CD4-positive, alpha-beta T cell (primary cell): ENCODE data around the gene TSSK2. TPM values are rescaled to one million over a fixed set of nuclear protein-coding genes. Genes with fewer than 3 reads are reported as not detected.
A peak's percentile ranks its signal among the peaks of the same experiment; 100 is the strongest.

ENCODE experiments used
- ATAC-seq: fragments of 200-7000 bp; cut with Tn5 transposase; one replicate; pipeline ENCODE4 v1.10.0; 2022; ENCODE audit warnings: mild to moderate bottlenecking; ENCODE audit not compliant: poor library complexity
- CTCF ChIA-PET: fragments of 350-600 bp; sonication (Branson Sonifier 250); formaldehyde crosslinking; loops from one replicate; lab custom pipeline; 2021; ENCODE audit warnings: antibody characterized with exemption, inconsistent platforms; lab: Charles Lee
- POLR2A ChIA-PET: fragments of 350-600 bp; sonication (Branson Sonifier 250); formaldehyde crosslinking; loops from one replicate; lab custom pipeline; 2021; ENCODE audit warnings: antibody characterized with exemption, inconsistent platforms; lab: Charles Lee
- DNase-seq, 14 experiments: peaks; one replicate each; pipeline ENCODE4 v3.0.0-alpha.2; 2013 to 2020; ENCODE audit warnings: mixed read lengths in 2 of 14
- H3K27ac ChIP-seq, 2 donors: one replicate each; pipeline versions ENCODE4 v1.5.1 to v1.7.0; 2013; ENCODE audit warnings: low read length in 2 of 2, low read depth in 1 of 2, mild to moderate bottlenecking in 1 of 2
- H3K27me3 ChIP-seq, 2 experiments: 1 replicate in 1 of 2; 2 replicates in 1 of 2; pipeline versions ENCODE4 v1.6.1 to v1.7.0; 2013; ENCODE audit warnings: low read length in 2 of 2, control low read depth in 1 of 2, mild to moderate bottlenecking in 1 of 2, moderate library complexity in 1 of 2; ENCODE audit not compliant: insufficient read depth in 2 of 2, control insufficient read depth in 1 of 2
- H3K36me3 ChIP-seq: one replicate; pipeline ENCODE4 v1.6.1; 2013; ENCODE audit warnings: low read length, control low read depth; ENCODE audit not compliant: insufficient read depth
- H3K4me1 ChIP-seq: one replicate; pipeline ENCODE4 v1.6.1; 2013; ENCODE audit warnings: low read length, control low read depth; ENCODE audit not compliant: insufficient read depth
- H3K4me3 ChIP-seq: one replicate; pipeline ENCODE4 v1.5.1; 2013; ENCODE audit warnings: mild to moderate bottlenecking, low read length, moderate library complexity
- H3K9me3 ChIP-seq, 2 experiments: 1 replicate in 1 of 2; 2 replicates in 1 of 2; pipeline versions ENCODE4 v1.6.1 to v1.7.0; 2013; ENCODE audit warnings: low read length in 2 of 2, mild to moderate bottlenecking in 2 of 2, control low read depth in 1 of 2, moderate library complexity in 1 of 2; ENCODE audit not compliant: control insufficient read depth in 1 of 2, insufficient read depth in 1 of 2
- H3K27ac Mint-ChIP-seq: one replicate; pipeline ENCODE4 v1.8.0; 2020; ENCODE audit warnings: mixed read lengths
- H3K27me3 Mint-ChIP-seq: one replicate; pipeline ENCODE4 v1.8.0; 2021; ENCODE audit warnings: mixed read lengths
- H3K36me3 Mint-ChIP-seq: one replicate; pipeline ENCODE4 v1.8.0; 2021; ENCODE audit warnings: low read depth, mixed read lengths
- H3K4me1 Mint-ChIP-seq: one replicate; pipeline ENCODE4 v1.8.0; 2021; ENCODE audit warnings: low read depth, mixed read lengths
- H3K4me3 Mint-ChIP-seq: one replicate; pipeline ENCODE4 v1.8.0; 2020; ENCODE audit warnings: mild to moderate bottlenecking, mixed read lengths
- H3K9me3 Mint-ChIP-seq: one replicate; pipeline ENCODE4 v1.8.0; 2020; ENCODE audit warnings: mixed read lengths
- CTCF ChIP-seq: fragments of 200-600 bp; IDR thresholded peaks from one replicate; pipeline ENCODE4 v1.8.0; 2022; ENCODE audit warnings: antibody characterized with exemption, mild to moderate bottlenecking
- intact Hi-C, 2 experiments: fragments of 100-400 bp; cut with DNase I in 1 of 2; cut with micrococcal nuclease in 1 of 2; formaldehyde crosslinking; loops; one replicate each; pipeline versions ENCODE4 v1.15.1 to v1.9.0; 2023 to 2025; cut with DNase I, micrococcal nuclease
- total RNA-seq, 174 experiments: library from RNA in 2 of 174; stranded (reverse) in 2 of 174; gene quantifications; one replicate each; pipeline ENCODE4 v1.2.3 and lab custom pipeline; 2021 to 2026

TSSK2 gene
- total RNA-seq, 2 experiments from 2014 or later, result 0.31 TPM; not detected in 1

GRCh38 chr22:19086417-19086816 is 44.7 kb upstream of the TSSK2 start:
- H3K4me3 Mint-ChIP-seq, result no peak overlapping the region
- intact Hi-C loops, result no loop called here
- ChIA-PET POLR2A (no interaction called here), CTCF (no interaction called here)
- no peak overlapping the region for H3K27ac ChIP-seq
- peaks cover 46% of the 10 kb centered on the region for H3K36me3 Mint-ChIP-seq
- H3K27me3 Mint-ChIP-seq, result no peaks in the 10 kb centered on the region
- no peaks in the 10 kb centered on the region for H3K9me3 ChIP-seq
- peaks cover 11% of the 10 kb centered on the region for H3K4me1 ChIP-seq
- no peaks in the 10 kb centered on the region for H3K27me3 ChIP-seq
- no peaks in the 10 kb centered on the region for H3K9me3 Mint-ChIP-seq
- ATAC-seq (no peak), DNase-seq (peak in 2 of 14 experiments; percentile 22 to 44)
- no peak overlapping the region for H3K27ac Mint-ChIP-seq
- H3K4me1 Mint-ChIP-seq, result peaks cover 21% of the 10 kb centered on the region
- no peak for TF ChIP-seq CTCF
- peaks cover 47% of the 10 kb centered on the region for H3K36me3 ChIP-seq
- no peak overlapping the region for H3K4me3 ChIP-seq

- peaks cover 44% of the 10 kb centered on the region for H3K36me3 ChIP-seq
- peak in 2 of 14 experiments; percentile 25 to 36 for DNase-seq
- H3K27ac Mint-ChIP-seq, result no peak overlapping the region
- H3K27me3 Mint-ChIP-seq, result no peaks in the 10 kb centered on the region
- TF ChIP-seq CTCF, result no peak
- ChIA-PET POLR2A (no interaction called here), CTCF (no interaction called here)
- intact Hi-C loops, result no loop called here
- peaks cover 11% of the 10 kb centered on the region for H3K4me1 ChIP-seq
- no peak overlapping the region for H3K4me3 ChIP-seq
- H3K4me1 Mint-ChIP-seq, result peaks cover 21% of the 10 kb centered on the region
- H3K9me3 Mint-ChIP-seq, result no peaks in the 10 kb centered on the region
- no peak overlapping the region for H3K27ac ChIP-seq
- ATAC-seq, result no peak
- no peaks in the 10 kb centered on the region for H3K27me3 ChIP-seq
- peaks cover 42% of the 10 kb centered on the region for H3K36me3 Mint-ChIP-seq
- H3K4me3 Mint-ChIP-seq, result no peak overlapping the region
- H3K9me3 ChIP-seq, result no peaks in the 10 kb centered on the region
Observed at GRCh38 chr22:19086896-19087295, 44.2 kb upstream of the TSSK2 start.

GRCh38 chr22:19088866-19089595 is 42.1 kb upstream of the TSSK2 start:
- Mint-ChIP-seq H3K4me3 (no peak overlapping the region), H3K36me3 (peaks cover 52% of the 10 kb centered on the region), H3K27me3 (no peaks in the 10 kb centered on the region), H3K27ac (no peak overlapping the region), H3K9me3 (no peaks in the 10 kb centered on the region), H3K4me1 (peaks cover 27% of the 10 kb centered on the region)
- ATAC-seq, result no peak
- intact Hi-C loops, result no loop called here
- no peak for TF ChIP-seq CTCF
- no peak for DNase-seq
- H3K27me3 ChIP-seq, result no peaks in the 10 kb centered on the region
- no peak overlapping the region for H3K27ac ChIP-seq
- H3K4me1 ChIP-seq, result peaks cover 11% of the 10 kb centered on the region
- peaks cover 39% of the 10 kb centered on the region for H3K36me3 ChIP-seq
- H3K4me3 ChIP-seq, result no peak overlapping the region
- CTCF ChIA-PET, result no interaction called here
- POLR2A ChIA-PET, result no interaction called here
- no peaks in the 10 kb centered on the region for H3K9me3 ChIP-seq
